Activated naive CD8-positive, alpha-beta T cell treated with anti-CD3 and anti-CD28 coated beads, Interleukin-2, amount 10 ng/mL, durations not matched to agents 7 days and 5 days (primary cell): ENCODE measurements around the gene NGLY1. TPM values are rescaled to one million over a fixed set of nuclear protein-coding genes. Genes with fewer than 3 reads are reported as not detected.

Experiments used
- ATAC-seq: fragments of 150-1000 bp; cut with Tn5 transposase; one replicate; pipeline ENCODE4 v1.10.0; 2021; ENCODE audit warnings: low read depth, moderate library complexity
- POLR2A ChIA-PET: fragments of 350-600 bp; sonication (Branson Sonifier 250); formaldehyde crosslinking; loops from one replicate; lab custom pipeline; 2021; ENCODE audit warnings: antibody characterized with exemption; lab: Charles Lee
- DNase-seq: peaks from one replicate; pipeline ENCODE4 v3.0.0; 2021
- H3K27ac Mint-ChIP-seq: one replicate; pipeline ENCODE4 v1.8.0; 2022; ENCODE audit warnings: mild to moderate bottlenecking, mixed read lengths
- H3K27me3 Mint-ChIP-seq: one replicate; pipeline ENCODE4 v1.8.0; 2022; ENCODE audit warnings: mild to moderate bottlenecking, moderate library complexity, mixed read lengths
- H3K36me3 Mint-ChIP-seq: one replicate; pipeline ENCODE4 v1.8.0; 2021; ENCODE audit warnings: mild to moderate bottlenecking, mixed read lengths
- H3K4me1 Mint-ChIP-seq: one replicate; pipeline ENCODE4 v1.8.0; 2021; ENCODE audit warnings: mixed read lengths
- H3K4me3 Mint-ChIP-seq: one replicate; pipeline ENCODE4 v1.8.0; 2022; ENCODE audit warnings: mild to moderate bottlenecking, moderate library complexity, mixed read lengths
- H3K9me3 Mint-ChIP-seq: one replicate; pipeline ENCODE4 v1.8.0; 2021; ENCODE audit warnings: mixed read lengths
- total RNA-seq, 2 experiments: library from RNA; stranded (reverse); gene quantifications; one replicate each; pipeline ENCODE4 v1.2.3, GENCODE V29; 2021

NGLY1 gene
- total RNA-seq, 2 experiments from 2014 or later: 80.4 to 80.8 TPM

DNA sequence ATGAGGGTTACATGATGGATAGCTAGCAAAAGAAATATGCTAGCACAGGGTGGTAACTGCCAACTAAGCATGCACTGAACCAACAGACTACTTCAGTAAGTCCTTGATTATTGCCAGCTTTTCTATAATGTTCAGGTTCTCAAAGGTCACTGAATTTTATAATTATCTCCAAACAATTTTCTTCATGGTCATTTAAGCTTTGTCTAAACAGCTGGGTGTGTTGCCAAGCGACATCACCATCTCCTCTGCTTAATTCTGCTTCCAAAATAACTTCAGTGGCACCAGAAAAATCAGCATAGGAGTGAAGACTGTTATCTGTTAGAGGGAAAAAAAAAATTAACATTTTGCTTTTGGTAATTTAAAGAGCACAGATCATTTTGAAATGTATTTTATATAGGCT lies 63.9 kb downstream of the NGLY1 start:
- ATAC-seq: no peak
- no peak overlapping the region for H3K27ac Mint-ChIP-seq
- H3K27me3 Mint-ChIP-seq: no peaks in the 10 kb centered on the region
- H3K4me3 Mint-ChIP-seq: no peak overlapping the region
- H3K9me3 Mint-ChIP-seq: peaks cover 5% of the 10 kb centered on the region
- no peaks in the 10 kb centered on the region for H3K4me1 Mint-ChIP-seq
- peaks cover 9% of the 10 kb centered on the region for H3K36me3 Mint-ChIP-seq
- no peak for DNase-seq
- POLR2A ChIA-PET: no interaction called here

DNA sequence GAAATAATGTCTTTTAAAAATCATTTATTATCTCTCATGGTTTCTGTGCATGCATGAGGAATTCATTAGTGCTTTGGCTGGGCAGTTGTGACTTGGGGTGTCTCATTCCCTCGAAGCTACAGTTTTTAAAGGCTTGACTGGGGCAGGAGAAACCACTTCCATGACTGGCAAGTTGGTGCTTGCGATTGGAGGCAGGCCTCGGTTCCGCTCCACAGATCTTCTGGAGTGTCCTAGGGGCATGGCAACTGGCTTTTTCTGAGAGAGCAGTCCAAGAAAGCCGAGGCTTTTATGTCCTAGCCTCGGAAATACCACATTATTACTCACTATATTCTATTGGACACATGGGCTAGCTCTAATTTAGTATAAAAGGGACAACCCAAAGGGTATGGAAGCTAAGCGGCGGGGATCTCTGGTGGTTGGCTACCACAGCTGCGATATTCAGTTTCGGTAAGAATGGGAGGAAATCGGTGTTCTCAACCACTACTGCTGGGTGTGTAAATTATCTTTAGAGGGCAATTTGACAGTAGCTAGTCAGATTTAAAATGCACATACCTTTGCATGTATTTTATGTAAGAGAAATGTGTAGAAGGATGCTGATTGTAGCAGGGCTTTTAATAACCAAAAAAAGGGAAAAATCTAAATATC lies 69.8 kb downstream of the NGLY1 start:
- H3K9me3 Mint-ChIP-seq: peaks cover 6% of the 10 kb centered on the region
- H3K4me1 Mint-ChIP-seq: no peaks in the 10 kb centered on the region
- H3K4me3 Mint-ChIP-seq: no peak overlapping the region
- POLR2A ChIA-PET: no interaction called here
- H3K27me3 Mint-ChIP-seq: peaks cover 4% of the 10 kb centered on the region
- H3K36me3 Mint-ChIP-seq: peaks cover 9% of the 10 kb centered on the region
- H3K27ac Mint-ChIP-seq: no peak overlapping the region
- ATAC-seq: no peak
- no peak for DNase-seq

DNA sequence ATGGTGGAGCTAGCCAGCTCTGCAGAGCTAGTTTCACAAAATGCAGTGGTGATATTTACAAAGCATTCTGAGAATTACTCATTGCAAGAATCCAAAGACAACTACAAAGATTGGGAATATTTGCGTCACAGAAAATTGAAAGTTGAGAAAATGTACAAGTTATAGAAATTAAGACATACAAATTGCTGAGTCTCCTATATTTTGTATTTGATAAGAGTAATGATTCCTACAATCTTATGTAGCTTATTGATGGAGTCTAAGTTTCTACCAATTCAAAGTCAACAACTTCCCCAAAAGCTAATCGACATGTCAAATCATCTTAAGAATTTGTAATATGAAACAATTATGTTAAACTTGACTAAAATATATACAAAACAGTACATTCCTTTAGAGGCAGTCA lies 72.2 kb downstream of the NGLY1 start:
- Mint-ChIP-seq H3K36me3 (no peaks in the 10 kb centered on the region), H3K9me3 (peaks cover 1% of the 10 kb centered on the region), H3K27me3 (peaks cover 5% of the 10 kb centered on the region), H3K27ac (no peak overlapping the region), H3K4me3 (no peak overlapping the region), H3K4me1 (no peaks in the 10 kb centered on the region)
- POLR2A ChIA-PET: no interaction called here
- DNase-seq (no peak), ATAC-seq (no peak)

DNA sequence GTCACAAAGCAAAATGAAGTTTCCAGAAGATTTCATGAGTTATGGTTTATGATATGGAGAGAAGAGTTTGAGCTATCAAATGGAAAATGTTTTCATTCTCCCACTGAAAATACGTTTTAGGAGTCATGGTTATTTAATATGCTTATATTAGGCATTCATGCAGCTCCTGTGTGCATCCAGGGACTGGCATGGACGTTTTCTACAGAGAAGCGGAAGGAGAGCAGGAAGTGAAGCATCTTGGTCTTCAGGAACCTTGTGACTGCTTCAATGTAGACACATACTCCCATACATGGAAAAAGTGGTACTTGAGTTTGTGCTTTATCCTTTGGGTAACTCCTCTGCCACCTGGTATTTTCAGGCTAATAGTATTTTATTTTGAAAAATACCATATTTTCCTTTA lies 75.2 kb downstream of the NGLY1 start:
- no peaks in the 10 kb centered on the region for H3K4me1 Mint-ChIP-seq
- H3K27ac Mint-ChIP-seq: no peak overlapping the region
- H3K4me3 Mint-ChIP-seq: no peak overlapping the region
- peaks cover 5% of the 10 kb centered on the region for H3K27me3 Mint-ChIP-seq
- no peak for DNase-seq
- H3K36me3 Mint-ChIP-seq: no peaks in the 10 kb centered on the region
- POLR2A ChIA-PET: no interaction called here
- ATAC-seq: no peak
- H3K9me3 Mint-ChIP-seq: peaks cover 1% of the 10 kb centered on the region

DNA sequence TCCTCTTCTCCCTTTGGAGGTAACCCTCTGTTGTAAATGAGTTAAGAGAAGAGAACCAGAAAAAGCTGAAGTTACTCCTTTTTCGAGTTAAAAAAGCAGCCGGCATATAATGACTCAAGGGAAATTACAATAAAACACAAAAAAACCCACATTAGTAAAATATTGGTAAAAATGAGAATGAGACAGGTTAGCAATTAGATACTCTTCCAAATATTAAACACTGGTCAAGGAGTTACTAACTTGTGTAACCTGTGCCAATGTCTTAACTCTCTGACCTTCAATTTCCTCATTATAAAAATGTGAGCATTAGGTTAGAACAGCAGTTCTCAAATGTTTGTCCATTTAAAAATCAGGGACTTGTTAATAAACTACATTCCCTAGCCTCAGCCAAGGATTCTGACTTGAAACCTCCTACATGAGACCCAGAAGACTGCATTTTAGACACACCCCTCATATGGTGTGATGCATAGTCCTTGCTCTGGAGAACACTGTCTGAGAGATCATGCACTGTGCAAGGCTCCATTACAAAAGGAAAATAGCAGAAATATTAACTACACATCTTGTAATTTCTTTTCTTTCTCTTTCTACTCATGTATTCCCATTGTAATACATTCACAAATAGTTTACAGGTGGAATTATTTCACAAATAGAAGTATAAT lies 75.8 kb downstream of the NGLY1 start:
- POLR2A ChIA-PET: no interaction called here
- DNase-seq: no peak
- Mint-ChIP-seq H3K4me1 (no peaks in the 10 kb centered on the region), H3K4me3 (no peak overlapping the region), H3K9me3 (peaks cover 1% of the 10 kb centered on the region), H3K36me3 (no peaks in the 10 kb centered on the region), H3K27me3 (peaks cover 8% of the 10 kb centered on the region), H3K27ac (no peak overlapping the region)
- ATAC-seq: no peak

DNA sequence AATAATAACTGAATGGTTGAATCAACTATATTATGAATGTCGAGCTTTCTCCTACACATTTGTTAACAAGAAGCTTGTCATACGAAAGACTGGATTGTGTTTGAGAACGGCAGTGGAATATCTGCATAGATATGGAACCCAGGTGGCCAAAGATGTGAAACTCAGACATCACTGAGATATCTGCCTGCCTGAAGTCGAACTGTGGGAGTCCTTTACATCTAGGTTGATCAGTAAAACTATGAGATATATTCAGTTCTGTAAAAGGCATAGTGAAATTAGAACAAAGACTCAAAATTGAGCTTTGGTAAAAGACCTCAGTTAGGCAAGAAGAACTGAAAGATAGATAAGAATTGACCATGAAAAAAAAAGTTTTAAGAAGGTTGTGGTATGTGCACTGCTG lies 77.0 kb downstream of the NGLY1 start:
- Mint-ChIP-seq H3K4me3 (no peak overlapping the region), H3K36me3 (no peaks in the 10 kb centered on the region), H3K4me1 (no peaks in the 10 kb centered on the region), H3K27ac (no peak overlapping the region), H3K9me3 (peaks cover 1% of the 10 kb centered on the region), H3K27me3 (peaks cover 8% of the 10 kb centered on the region)
- POLR2A ChIA-PET: no interaction called here
- DNase-seq: no peak
- no peak for ATAC-seq

DNA sequence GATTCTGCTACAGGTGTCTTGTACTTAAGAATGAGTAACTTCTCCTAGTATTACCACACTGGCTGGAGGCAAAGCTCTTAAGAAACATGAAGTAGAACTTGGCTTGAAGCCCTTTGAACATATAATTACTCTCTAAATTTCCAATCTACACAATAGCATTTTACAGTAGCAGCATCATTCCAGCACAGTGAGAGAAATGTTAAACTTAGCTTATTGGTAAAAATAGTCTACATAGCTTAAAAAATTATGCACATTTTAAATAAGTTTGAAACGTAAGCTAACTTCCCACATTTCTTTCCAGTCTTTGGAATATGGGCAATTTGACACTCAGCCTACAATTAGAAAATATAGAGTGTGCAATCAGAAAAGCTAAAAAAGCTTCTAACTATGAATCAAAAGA lies 85.7 kb downstream of the NGLY1 start:
- Mint-ChIP-seq H3K36me3 (no peaks in the 10 kb centered on the region), H3K4me3 (no peak overlapping the region), H3K27me3 (peaks cover 13% of the 10 kb centered on the region), H3K4me1 (no peaks in the 10 kb centered on the region), H3K9me3 (peaks cover 2% of the 10 kb centered on the region), H3K27ac (no peak overlapping the region)
- ATAC-seq (no peak), DNase-seq (no peak)
- POLR2A ChIA-PET: no interaction called here

DNA sequence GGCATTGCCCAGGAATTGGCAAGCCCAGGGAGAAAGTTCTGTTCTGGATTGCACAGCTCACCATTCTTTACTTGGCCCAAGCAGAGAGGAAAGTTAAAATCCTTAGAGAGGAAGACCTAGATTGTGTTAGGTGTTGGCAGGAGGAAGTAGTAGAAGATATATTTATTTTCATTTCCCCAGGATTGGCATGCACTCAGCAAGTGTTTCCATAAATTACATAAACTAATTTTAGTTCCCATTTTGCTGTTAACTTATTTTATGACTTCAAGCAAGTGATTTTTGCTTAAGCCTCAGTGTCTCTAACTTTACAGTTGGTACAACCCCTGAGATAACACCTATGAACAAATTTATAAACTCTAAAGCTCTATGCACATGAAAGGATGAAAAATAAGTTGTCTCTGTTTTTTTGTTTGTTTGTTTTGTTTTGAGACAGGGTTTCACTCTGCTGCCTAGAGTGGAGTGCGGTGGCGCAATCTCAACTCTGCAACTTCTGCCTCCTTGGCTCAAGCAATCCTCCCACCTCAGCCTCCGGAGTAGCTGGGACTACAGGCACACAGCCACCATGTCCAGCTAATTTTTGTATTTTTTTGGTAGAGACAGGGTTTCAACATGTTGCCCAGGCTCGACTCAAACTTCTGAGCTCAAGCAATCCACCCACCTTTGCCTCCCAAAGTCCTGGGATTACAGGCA lies 87.4 kb downstream of the NGLY1 start:
- POLR2A ChIA-PET: no interaction called here
- peaks cover 15% of the 10 kb centered on the region for H3K27me3 Mint-ChIP-seq
- no peak for ATAC-seq
- peaks cover 2% of the 10 kb centered on the region for H3K9me3 Mint-ChIP-seq
- no peak for DNase-seq
- no peak overlapping the region for H3K27ac Mint-ChIP-seq
- H3K4me3 Mint-ChIP-seq: no peak overlapping the region
- no peaks in the 10 kb centered on the region for H3K36me3 Mint-ChIP-seq
- H3K4me1 Mint-ChIP-seq: no peaks in the 10 kb centered on the region

DNA sequence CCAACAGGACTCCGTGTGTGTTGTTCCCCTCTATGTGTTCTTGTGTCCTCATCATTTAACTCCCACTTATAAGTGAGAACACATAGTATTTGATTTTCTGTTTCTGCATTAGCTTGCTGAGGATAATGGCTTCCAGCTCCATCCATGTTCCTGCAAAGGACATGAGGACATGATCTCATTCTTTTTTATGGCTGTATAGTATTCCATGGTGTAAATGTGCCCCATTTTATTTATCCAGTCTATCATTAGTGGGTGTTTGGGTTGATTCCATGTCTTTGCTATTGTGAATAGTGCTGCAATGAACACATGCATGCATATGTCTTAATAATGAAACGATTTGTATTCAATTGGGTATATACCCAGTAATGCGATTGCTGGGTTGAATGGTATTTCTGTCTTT lies 90.0 kb downstream of the NGLY1 start:
- Mint-ChIP-seq H3K27me3 (peaks cover 17% of the 10 kb centered on the region), H3K9me3 (peaks cover 2% of the 10 kb centered on the region), H3K36me3 (no peaks in the 10 kb centered on the region), H3K27ac (no peak overlapping the region), H3K4me3 (no peak overlapping the region), H3K4me1 (no peaks in the 10 kb centered on the region)
- POLR2A ChIA-PET: no interaction called here
- ATAC-seq (no peak), DNase-seq (no peak)

DNA sequence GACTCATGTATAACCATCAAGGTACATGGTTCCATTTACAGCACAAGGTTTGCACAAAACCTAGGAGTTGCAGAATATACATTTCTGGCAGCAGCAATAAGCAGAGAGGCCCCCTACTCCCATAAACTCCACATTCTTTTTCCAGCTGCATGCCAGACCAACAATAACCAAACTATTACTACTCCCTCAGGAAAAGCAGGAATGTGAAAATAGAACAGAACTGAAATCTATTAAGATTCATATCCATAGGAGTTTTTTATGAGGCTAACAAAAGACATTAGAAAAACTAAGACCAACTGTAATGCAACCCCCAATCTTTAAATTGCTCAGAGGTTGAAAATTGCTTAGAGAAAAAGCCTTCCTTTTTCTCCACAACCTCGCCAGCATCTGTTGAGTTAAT lies 90.9 kb downstream of the NGLY1 start:
- POLR2A ChIA-PET: no interaction called here
- Mint-ChIP-seq H3K27me3 (peaks cover 17% of the 10 kb centered on the region), H3K4me3 (no peak overlapping the region), H3K9me3 (peaks cover 2% of the 10 kb centered on the region), H3K36me3 (no peaks in the 10 kb centered on the region), H3K27ac (no peak overlapping the region), H3K4me1 (no peaks in the 10 kb centered on the region)
- no peak for ATAC-seq
- no peak for DNase-seq

DNA sequence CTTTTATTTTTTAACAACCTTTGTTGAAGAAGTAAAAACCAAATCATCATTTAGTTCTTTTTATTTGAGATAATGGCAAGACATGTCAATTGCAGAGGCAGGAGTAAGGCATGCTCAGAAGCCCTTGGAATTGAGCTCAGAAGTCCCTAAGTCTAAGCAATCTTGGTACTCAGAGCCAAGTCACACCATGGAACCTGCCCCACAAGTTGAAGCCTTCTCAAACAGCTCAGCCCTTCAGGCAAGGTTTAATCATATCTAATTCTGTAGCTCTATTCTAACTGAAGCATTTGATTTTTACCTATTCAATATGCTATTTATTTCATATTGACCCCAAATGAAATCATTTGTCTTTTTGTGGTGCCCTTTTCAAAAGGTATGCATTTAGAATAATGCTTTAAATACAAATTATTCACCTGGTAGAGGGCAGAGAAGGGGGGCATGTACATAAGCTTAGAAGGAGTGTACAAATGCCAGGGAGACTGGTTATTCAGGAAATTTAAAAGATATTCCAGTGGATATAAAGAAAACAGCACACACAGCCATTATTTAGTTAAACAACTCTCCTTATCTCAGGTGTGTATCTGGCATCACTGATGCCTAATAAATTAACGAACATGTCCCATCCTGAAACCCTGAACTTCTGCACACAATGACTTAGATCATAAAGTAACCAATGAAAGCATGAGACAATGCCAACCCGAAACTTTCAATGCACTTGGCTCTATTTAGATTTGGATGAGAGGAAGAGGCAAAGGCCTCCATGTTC lies 92.3 kb downstream of the NGLY1 start:
- POLR2A ChIA-PET: no interaction called here
- Mint-ChIP-seq H3K4me3 (no peak overlapping the region), H3K4me1 (no peaks in the 10 kb centered on the region), H3K9me3 (peaks cover 2% of the 10 kb centered on the region), H3K27me3 (peaks cover 13% of the 10 kb centered on the region), H3K27ac (no peak overlapping the region), H3K36me3 (no peaks in the 10 kb centered on the region)
- DNase-seq (no peak), ATAC-seq (no peak)

DNA sequence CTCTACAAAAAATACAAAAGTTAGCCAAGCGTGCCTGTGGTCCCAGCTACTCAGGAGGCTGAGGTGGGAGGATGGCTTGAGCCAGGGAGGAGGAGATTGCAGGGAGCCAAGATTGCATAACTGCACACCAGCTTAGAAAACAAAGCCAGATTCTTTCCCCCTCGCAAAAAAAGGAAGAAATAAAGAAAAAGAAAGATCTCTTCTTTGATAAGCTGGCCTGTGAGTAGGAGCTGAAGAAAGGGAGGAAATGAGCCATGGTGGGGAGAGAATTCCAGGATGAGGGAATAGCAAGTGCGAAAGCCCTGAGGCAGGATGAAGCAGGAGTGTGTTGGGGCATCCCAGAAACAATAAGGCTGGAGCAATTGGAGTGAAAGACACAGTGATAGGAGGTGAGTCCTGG lies 94.0 kb downstream of the NGLY1 start:
- Mint-ChIP-seq H3K9me3 (no peaks in the 10 kb centered on the region), H3K27me3 (peaks cover 11% of the 10 kb centered on the region), H3K4me1 (no peaks in the 10 kb centered on the region), H3K27ac (no peak overlapping the region), H3K36me3 (no peaks in the 10 kb centered on the region), H3K4me3 (no peak overlapping the region)
- POLR2A ChIA-PET: no interaction called here
- ATAC-seq (no peak), DNase-seq (no peak)

DNA sequence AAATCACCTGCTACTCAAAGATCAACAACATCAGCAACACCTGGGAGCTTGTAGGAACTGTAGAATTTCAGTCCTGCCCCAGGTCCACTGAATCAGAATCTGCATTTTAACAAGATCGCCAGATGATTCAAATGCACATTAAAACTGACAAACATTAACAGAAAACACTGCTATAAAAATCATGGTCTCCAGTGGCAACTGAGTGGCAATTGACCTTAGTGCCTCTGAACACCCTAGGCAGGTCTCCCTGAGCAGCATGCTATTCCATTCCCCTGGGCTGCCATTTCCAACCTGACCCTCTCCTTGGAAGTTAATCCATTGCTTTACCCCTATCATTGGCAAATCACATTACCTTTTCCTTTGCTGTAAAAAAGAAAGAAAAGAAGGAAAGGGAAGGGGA lies 95.5 kb downstream of the NGLY1 start:
- DNase-seq (no peak), ATAC-seq (no peak)
- H3K9me3 Mint-ChIP-seq: no peaks in the 10 kb centered on the region
- no peak overlapping the region for H3K4me3 Mint-ChIP-seq
- H3K36me3 Mint-ChIP-seq: no peaks in the 10 kb centered on the region
- no peaks in the 10 kb centered on the region for H3K4me1 Mint-ChIP-seq
- no peak overlapping the region for H3K27ac Mint-ChIP-seq
- H3K27me3 Mint-ChIP-seq: peaks cover 6% of the 10 kb centered on the region
- POLR2A ChIA-PET: no interaction called here
